ENCODE results near the gene AGPAT3. TPM values are rescaled to one million over a fixed set of nuclear protein-coding genes. Genes with fewer than 3 reads are reported as not detected.
"Not testable (repeated sequence)": the region's sequence is repeated elsewhere in the genome, so short reads cannot be mapped to it uniquely, and the experiment has no call there.

AGPAT3 gene
- total RNA-seq, result 100 to 1,000 TPM in 1 of 2 experiments, 10 to 100 TPM in 1; 94.3 to 101 TPM

DNA sequence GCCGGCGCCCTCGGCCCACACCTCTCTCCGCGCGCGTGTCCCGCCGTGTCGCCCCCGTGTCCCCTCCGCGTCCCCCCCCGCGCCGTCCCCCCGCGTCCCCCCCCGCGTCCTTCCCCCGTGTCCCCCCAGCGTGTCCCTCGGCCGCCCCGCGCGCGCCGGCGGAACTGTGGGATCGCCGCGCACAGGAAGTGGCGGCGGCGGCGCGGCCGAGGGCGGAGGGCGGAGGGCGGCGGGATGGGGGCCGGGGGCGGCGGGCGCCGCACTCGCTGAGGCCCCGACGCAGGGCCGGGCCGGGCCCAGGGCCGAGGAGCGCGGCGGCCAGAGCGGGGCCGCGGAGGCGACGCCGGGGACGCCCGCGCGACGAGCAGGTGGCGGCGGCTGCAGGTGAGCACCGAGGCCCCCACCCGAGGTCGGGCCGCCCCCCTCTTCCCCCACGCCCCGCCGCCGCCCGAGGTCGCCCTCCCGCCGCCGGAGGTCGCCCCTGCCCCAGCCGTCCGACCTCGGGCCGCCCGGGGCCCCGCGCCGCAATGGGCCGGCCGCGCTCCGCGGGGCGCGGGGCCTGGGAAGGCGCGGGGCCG lies at the start of gene AGPAT3:
Gene AGPAT3 (plus strand): TSS at position 262 of the 578 bp plus-strand sequence. CDS start 94,459 bp downstream, outside the sequence.
- peaks cover 32% of the 10 kb centered on the region for H3K4me1 Mint-ChIP-seq
- no peaks in the 10 kb centered on the region for H3K9me3 Mint-ChIP-seq (ENCODE audit: low read depth)
- peak within 1 kb of the TSS; percentile 87 for H3K4me3 Mint-ChIP-seq
- CTCF ChIA-PET, result interaction anchor here (1.0 kb wide), 1 partner anchor 74 kb away, joined by 3 read pairs; no protein-coding TSS in a partner anchor
- peak; percentile 25 for ATAC-seq
- H3K27me3 Mint-ChIP-seq, result peaks cover 9% of the 10 kb centered on the region
- H3K27ac Mint-ChIP-seq, result peak within 1 kb of the TSS; percentile 91
- DNase-seq, result no peak
- peaks cover 31% of the 10 kb centered on the region for H3K36me3 Mint-ChIP-seq

DNA sequence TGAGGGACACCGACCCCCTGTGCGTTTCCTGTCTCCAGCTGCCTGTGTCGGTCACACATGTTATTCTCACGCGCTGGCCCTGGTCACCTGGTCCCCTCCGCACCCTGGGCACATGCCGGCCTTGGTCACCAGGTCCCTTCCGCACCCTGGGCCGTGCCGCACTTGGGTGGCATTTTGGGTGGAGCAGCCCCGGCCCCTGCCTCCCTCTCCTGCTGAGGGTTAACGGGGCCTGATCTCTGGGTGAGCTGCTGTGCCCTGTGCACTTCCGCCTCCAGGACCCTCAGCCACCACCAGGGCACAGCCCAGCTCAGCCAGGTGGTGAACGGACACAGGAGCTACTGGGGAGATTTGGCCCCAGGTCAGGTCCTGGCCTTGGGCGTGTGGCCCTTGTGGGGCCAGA lies 49.0 kb upstream of the AGPAT3 start:
- CTCF ChIA-PET, result interaction anchor here (1.9 kb wide), 1 partner anchor 159 kb away, joined by 5 read pairs; no protein-coding TSS in a partner anchor
- H3K27me3 Mint-ChIP-seq, result no peaks in the 10 kb centered on the region
- H3K4me1 Mint-ChIP-seq, result peaks cover 3% of the 10 kb centered on the region
- no peak overlapping the region for H3K27ac Mint-ChIP-seq
- peaks cover 2% of the 10 kb centered on the region for H3K36me3 Mint-ChIP-seq
- no peak for DNase-seq
- ATAC-seq, result no peak
- H3K9me3 Mint-ChIP-seq (ENCODE audit: low read depth), result no peaks in the 10 kb centered on the region
- H3K4me3 Mint-ChIP-seq, result no peak overlapping the region

GRCh38 chr21:43816611-43817071 lies 48.4 kb upstream of the AGPAT3 start:
- CTCF ChIA-PET, result interaction anchor here (1.9 kb wide), 1 partner anchor 159 kb away, joined by 5 read pairs; no protein-coding TSS in a partner anchor
- DNase-seq (no peak), ATAC-seq (no peak)
- Mint-ChIP-seq H3K36me3 (peaks cover 2% of the 10 kb centered on the region), H3K27ac (no peak overlapping the region), H3K4me1 (peaks cover 2% of the 10 kb centered on the region), H3K4me3 (no peak overlapping the region), H3K27me3 (no peaks in the 10 kb centered on the region), H3K9me3 (ENCODE audit: low read depth) (no peaks in the 10 kb centered on the region)

DNA sequence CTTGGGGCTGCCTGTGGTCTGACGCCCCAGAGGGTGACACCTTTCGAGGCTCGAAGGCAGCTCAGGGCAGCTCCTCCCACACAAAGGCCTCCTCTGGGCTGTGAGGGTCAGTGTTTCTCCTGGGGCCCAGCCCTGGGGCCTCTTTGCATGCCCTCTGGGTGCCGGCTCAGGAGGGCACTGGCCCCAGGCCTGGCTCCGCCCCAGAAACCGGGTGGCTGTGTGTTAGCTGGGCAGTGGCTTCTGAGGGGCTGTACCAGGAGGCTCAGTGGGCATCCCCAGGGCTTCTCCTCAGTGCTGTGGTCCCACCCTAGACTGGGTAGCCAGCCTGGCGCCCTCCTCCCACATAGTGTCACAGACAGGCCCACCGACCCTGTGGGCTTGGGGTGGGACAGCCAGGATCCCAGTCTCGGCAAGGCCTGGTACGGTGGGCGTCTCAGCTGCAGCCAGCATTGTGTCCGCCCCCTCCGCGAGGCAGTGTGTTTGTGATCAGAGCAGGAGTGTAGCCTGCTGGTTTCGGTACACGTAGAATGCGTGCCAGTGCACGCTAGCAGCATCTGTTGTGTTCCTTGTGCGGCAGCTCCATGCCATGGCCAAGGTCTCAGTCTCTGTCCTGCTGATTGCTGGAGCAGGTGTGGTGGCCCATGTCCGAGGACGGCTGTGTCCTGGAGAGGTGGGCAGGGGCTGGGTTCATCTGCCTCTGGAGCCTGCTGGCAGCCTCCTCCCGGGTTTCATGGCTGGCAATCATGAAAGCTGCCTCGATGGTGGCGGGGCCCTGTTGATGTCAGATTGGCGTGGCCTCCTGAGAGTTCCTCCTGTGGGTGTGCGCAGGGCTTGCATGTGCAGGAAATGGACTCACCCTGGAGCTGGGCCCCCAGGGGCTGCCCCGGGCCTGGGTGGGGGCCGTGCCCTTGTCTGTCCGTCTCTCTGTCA lies 47.6 kb upstream of the AGPAT3 start:
- CTCF ChIA-PET, result interaction anchor here (0.9 to 2.2 kb wide), 5 partner anchors 38 to 536 kb away, joined by 3 to 8 read pairs (median 4); partner anchors contain the start of gene TRPM2
- ATAC-seq (no peak), DNase-seq (no peak)
- H3K27ac Mint-ChIP-seq, result no peak overlapping the region
- no peaks in the 10 kb centered on the region for H3K9me3 Mint-ChIP-seq (ENCODE audit: low read depth)
- no peaks in the 10 kb centered on the region for H3K27me3 Mint-ChIP-seq
- H3K4me1 Mint-ChIP-seq, result peaks cover 2% of the 10 kb centered on the region
- H3K36me3 Mint-ChIP-seq, result peaks cover 2% of the 10 kb centered on the region
- no peak overlapping the region for H3K4me3 Mint-ChIP-seq

- H3K4me1 Mint-ChIP-seq, result peaks cover 2% of the 10 kb centered on the region
- no peaks in the 10 kb centered on the region for H3K27me3 Mint-ChIP-seq
- no peak overlapping the region for H3K4me3 Mint-ChIP-seq
- H3K36me3 Mint-ChIP-seq, result peaks cover 2% of the 10 kb centered on the region
- H3K27ac Mint-ChIP-seq, result no peak overlapping the region
- ATAC-seq (no peak), DNase-seq (no peak)
- no peaks in the 10 kb centered on the region for H3K9me3 Mint-ChIP-seq (ENCODE audit: low read depth)
- CTCF ChIA-PET, result interaction anchor here (0.9 to 2.3 kb wide), 5 partner anchors 8 to 535 kb away, joined by 3 to 10 read pairs (median 4); partner anchors contain the start of gene TRPM2
Measured at GRCh38 chr21:43818685-43819084, 46.3 kb upstream of the AGPAT3 start.

DNA sequence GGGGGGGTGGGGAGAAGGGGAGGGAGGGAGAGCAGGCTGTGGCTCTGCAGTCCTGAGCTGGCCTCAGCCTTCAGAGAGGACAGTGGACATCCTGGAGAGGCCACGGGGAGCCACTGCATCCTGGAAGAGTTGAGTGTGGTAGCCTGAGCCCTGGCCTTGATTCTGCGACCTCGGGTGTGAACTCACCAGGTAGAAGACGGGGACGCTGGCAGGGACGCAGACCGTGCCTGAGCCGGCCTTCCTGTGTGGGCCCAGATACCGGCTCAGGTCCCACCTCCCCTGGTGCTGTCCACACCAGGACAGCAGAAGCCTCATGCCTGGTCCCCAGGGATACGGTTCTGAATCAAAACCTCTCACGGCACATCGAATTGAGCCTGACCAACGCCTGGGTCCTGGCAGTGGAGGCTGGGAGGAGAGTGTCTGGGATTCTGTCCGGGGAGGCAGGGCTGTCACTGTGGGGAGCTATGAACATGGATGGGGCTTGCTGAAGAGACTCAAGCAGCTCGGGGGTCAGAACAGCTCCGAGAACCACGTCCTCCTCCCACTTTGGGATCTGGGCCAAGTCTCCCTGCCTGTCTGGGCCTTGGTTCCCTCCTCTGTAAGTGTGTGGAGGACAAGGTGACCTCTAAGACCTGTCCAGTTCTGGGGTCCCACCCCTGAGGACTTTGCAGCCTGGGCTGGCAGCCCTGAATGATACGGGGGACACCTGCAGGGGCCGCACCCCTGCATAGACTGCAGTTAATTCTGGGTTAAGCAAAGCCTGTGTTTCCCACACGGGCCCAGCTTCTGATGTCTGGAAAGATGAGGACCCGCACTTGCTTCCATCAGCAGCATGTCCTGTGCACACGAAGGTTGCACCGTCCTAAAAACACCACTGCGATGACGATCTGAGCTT lies 45.3 kb upstream of the AGPAT3 start:
- ATAC-seq (no peak), DNase-seq (no peak)
- CTCF ChIA-PET, result interaction anchor here (1.3 to 2.3 kb wide), 3 partner anchors 9 to 120 kb away, joined by 3 to 10 read pairs (median 8); no protein-coding TSS in a partner anchor
- Mint-ChIP-seq H3K4me1 (peaks cover 2% of the 10 kb centered on the region), H3K36me3 (peaks cover 2% of the 10 kb centered on the region), H3K27ac (no peak overlapping the region), H3K27me3 (no peaks in the 10 kb centered on the region), H3K4me3 (no peak overlapping the region), H3K9me3 (ENCODE audit: low read depth) (no peaks in the 10 kb centered on the region)

DNA sequence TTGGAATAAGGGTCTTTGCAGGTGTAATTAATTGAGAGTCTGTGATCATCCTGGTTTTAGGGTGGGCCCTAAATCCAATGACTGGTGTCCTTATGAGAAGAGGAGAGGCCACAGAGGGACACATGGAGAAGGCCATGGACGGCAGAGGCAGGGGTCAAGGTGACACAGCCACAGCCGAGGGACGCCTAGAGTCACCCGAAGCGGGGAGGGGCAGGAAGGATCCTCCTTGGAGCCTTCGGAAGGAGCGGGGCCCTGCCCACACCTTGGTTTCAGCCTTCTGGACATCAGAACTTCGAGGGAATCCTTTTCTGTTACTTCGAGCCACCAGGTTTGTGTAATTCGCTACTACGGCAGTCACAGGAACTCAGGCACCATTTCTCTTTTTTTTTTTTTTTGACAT lies 44.6 kb upstream of the AGPAT3 start:
- ATAC-seq, result no peak
- Mint-ChIP-seq H3K4me3 (no peak overlapping the region), H3K36me3 (peaks cover 2% of the 10 kb centered on the region), H3K27ac (no peak overlapping the region), H3K4me1 (no peaks in the 10 kb centered on the region), H3K27me3 (no peaks in the 10 kb centered on the region), H3K9me3 (ENCODE audit: low read depth) (no peaks in the 10 kb centered on the region)
- CTCF ChIA-PET, result interaction anchor here (2.3 kb wide), 1 partner anchor 10 kb away, joined by 10 read pairs; no protein-coding TSS in a partner anchor
- DNase-seq, result no peak

- not testable (repeated sequence) for DNase-seq; H3K9me3 Mint-ChIP-seq (ENCODE audit: low read depth); H3K4me1 Mint-ChIP-seq; H3K27me3 Mint-ChIP-seq; H3K36me3 Mint-ChIP-seq; H3K27ac Mint-ChIP-seq; H3K4me3 Mint-ChIP-seq; ATAC-seq
- CTCF ChIA-PET, result interaction anchor here (1.4 kb wide), 1 partner anchor 11 kb away, joined by 4 read pairs; no protein-coding TSS in a partner anchor
Measured at GRCh38 chr21:43822166-43822565, 42.9 kb upstream of the AGPAT3 start.

DNA sequence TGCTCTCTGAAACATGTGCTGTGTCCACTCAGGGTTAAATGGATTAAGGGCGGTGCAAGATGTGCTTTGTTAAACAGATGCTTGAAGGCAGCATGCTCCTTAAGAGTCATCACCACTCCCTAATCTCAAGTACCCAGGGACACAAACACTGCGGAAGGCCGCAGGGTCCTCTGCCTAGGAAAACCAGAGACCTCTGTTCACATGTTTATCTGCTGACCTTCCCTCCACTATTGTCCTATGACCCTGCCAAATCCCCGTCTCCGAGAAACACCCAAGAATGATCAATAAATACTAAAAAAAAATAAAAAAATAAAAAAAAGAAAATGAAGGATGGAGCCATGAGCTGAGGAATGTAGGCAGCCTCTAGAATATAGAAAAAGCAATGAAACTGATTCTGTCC lies 42.3 kb upstream of the AGPAT3 start:
- DNase-seq; H3K27me3 Mint-ChIP-seq; H3K36me3 Mint-ChIP-seq; H3K4me1 Mint-ChIP-seq; H3K9me3 Mint-ChIP-seq (ENCODE audit: low read depth); ATAC-seq; H3K4me3 Mint-ChIP-seq; H3K27ac Mint-ChIP-seq: not testable (repeated sequence)
- CTCF ChIA-PET, result interaction anchor here (1.0 to 1.4 kb wide), 5 partner anchors 10 to 152 kb away, joined by 3 to 4 read pairs (median 3); no protein-coding TSS in a partner anchor

DNA sequence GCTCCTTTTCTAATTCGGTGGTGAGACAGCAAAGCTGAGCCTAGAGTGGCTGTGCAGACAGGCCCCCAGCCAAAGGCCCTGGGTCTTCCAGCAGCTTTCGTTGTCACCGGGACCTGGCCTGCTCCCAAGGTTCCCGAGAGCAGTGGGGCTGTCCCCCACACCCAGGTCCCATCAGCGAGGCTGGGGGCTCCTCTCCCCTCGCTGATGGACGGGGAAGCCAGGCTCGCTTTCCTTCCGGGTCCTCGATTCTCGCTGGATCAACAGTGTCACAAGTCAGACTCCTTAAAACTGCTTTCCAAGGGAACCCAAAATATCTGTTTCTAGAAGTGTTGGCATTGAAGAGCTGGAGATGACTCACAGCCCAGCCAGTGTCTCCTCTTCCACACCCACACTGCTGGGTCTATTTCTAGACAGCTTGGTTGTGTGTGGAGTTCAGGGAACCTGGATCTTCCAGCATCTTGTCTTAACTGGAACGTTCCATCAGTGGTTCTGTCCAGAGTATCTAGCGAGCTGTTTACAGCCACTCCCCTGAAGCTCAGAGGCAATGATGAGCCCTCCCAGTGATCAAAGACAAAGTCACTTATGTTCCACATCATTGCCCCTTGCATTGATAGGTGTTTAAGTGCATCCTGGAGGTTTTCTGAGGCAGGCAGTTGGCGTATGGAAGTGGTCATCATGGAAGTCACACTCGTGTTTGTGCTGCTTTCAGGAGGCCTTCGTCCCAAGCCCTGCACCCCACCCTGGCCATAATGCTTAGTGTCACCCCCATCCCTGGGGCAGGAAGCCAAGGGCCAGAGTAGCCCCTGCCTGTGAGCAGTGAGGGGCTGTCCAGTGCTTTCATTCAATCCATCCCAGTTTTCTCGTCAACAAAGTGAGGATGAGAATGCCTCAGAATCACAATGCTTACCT lies 40.4 kb upstream of the AGPAT3 start:
- ATAC-seq, result no peak
- CTCF ChIA-PET, result interaction anchor here (1.3 to 1.6 kb wide), 3 partner anchors 114 to 151 kb away, joined by 3 to 5 read pairs (median 4); no protein-coding TSS in a partner anchor
- H3K4me1 Mint-ChIP-seq, result no peaks in the 10 kb centered on the region
- no peaks in the 10 kb centered on the region for H3K36me3 Mint-ChIP-seq
- no peak overlapping the region for H3K4me3 Mint-ChIP-seq
- no peak for DNase-seq
- H3K9me3 Mint-ChIP-seq (ENCODE audit: low read depth), result no peaks in the 10 kb centered on the region
- peaks cover 20% of the 10 kb centered on the region for H3K27me3 Mint-ChIP-seq
- H3K27ac Mint-ChIP-seq, result no peak overlapping the region

- Mint-ChIP-seq H3K4me3 (no peak overlapping the region), H3K4me1 (no peaks in the 10 kb centered on the region), H3K27me3 (peaks cover 27% of the 10 kb centered on the region), H3K27ac (no peak overlapping the region), H3K36me3 (no peaks in the 10 kb centered on the region), H3K9me3 (ENCODE audit: low read depth) (no peaks in the 10 kb centered on the region)
- ATAC-seq, result no peak
- DNase-seq, result no peak
- CTCF ChIA-PET, result interaction anchor here (1.4 to 1.8 kb wide), 5 partner anchors 9 to 150 kb away, joined by 3 to 7 read pairs (median 5); no protein-coding TSS in a partner anchor
Measured at GRCh38 chr21:43825242-43825935, 39.6 kb upstream of the AGPAT3 start.

Measured in activated CD8-positive, alpha-beta memory T cell treated with anti-CD3 and anti-CD28 coated beads, Interleukin-2, amount 10 ng/mL, durations not matched to agents 7 days and 5 days (primary cell).